Gastrocnemius medialis (tissue), 4 donors: ENCODE results near the gene TSHZ3.

Source experiments
- CTCF ChIP-seq, 5 experiments: fragments of 450-650 bp in 3 of 5; fragments of 200-600 bp in 2 of 5; sonication (generic) in 2 of 5; IDR thresholded peaks in 4 of 5; conservative IDR thresholded peaks in 1 of 5; 1 replicate in 4 of 5; 2 replicates in 1 of 5; pipeline ENCODE4 v1.5.1; 2016 to 2019; ENCODE audit warnings: antibody characterized with exemption in 5 of 5, mild to moderate bottlenecking in 3 of 5, moderate library complexity in 3 of 5
- POLR2A ChIP-seq, 2 donors: fragments of 450-650 bp; IDR thresholded peaks; one replicate each; pipeline ENCODE4 v1.6.1; 2017; ENCODE audit warnings: antibody characterized with exemption in 2 of 2, mild to moderate bottlenecking in 2 of 2, moderate library complexity in 2 of 2

- no peak for TF ChIP-seq CTCF (IDR thresholded peaks at IDR 0.05 in 4 of 5, conservative IDR thresholded peaks at IDR 0.05 in 1 of 5)
- TF ChIP-seq POLR2A (IDR thresholded peaks at IDR 0.05): no peak
Observed at GRCh38 chr19:31268751-31269383, 80.4 kb downstream of the TSHZ3 start.
